ENCODE data around the gene MYRIP. TPM values are rescaled to one million over a fixed set of nuclear protein-coding genes. Genes with fewer than 3 reads are reported as not detected.

The MYRIP gene
- polyA plus RNA-seq, 3 donors = not detected

GRCh38 chr3:39972508-39972907, 163.1 kb downstream of the MYRIP start:
- no peak for TF ChIP-seq CTCF (IDR thresholded peaks at IDR 0.05)
- intact Hi-C loops (cut with micrococcal nuclease) = no loop called here
- peaks cover 0 to 4% (median 2%) of the 10 kb centered on the region in 7 donors for H3K9me3 Mint-ChIP-seq
- Histone ChIP-seq H3K27me3 (ENCODE audit: control insufficient read depth in 2 of 2, insufficient read depth in 2 of 2, low read length in 2 of 2) (no peaks in the 10 kb centered on the region), H3K4me2 (replicated peaks; ENCODE audit: extremely low read depth, low read length, poor library complexity, severe bottlenecking) (no peak overlapping the region), H3K4me1 (ENCODE audit: control insufficient read depth in 1 of 2, insufficient read depth in 2 of 2, low read length in 2 of 2) (no peaks in the 10 kb centered on the region), H3K36me3 (replicated peaks in 1 of 2; ENCODE audit: control insufficient read depth in 1 of 2, insufficient read depth in 2 of 2, low read length in 2 of 2) (no peaks in the 10 kb centered on the region), H4K20me1 (ENCODE audit: insufficient read depth, low read length) (no peaks in the 10 kb centered on the region), H3K79me2 (ENCODE audit: insufficient read depth, low read length) (no peaks in the 10 kb centered on the region), H3K4me3 (replicated peaks in 1 of 3; ENCODE audit: low read depth in 2 of 3, low read length in 3 of 3) (no peak overlapping the region), H3K9ac (ENCODE audit: insufficient read depth, low read length, poor library complexity, severe bottlenecking) (no peak overlapping the region), H3K27ac (ENCODE audit: low read depth in 1 of 2, low read length in 2 of 2) (no peak overlapping the region), H3K9me3 (replicated peaks in 1 of 2; ENCODE audit: control insufficient read depth in 1 of 2, insufficient read depth in 1 of 2, low read length in 2 of 2) (no peaks in the 10 kb centered on the region), H2AFZ (ENCODE audit: insufficient read depth, low read depth, low read length, poor library complexity, severe bottlenecking) (no peak overlapping the region)
- no peak overlapping the region for H3K4me3 Mint-ChIP-seq
- H3K4me1 Mint-ChIP-seq = no peaks in the 10 kb centered on the region
- no CpG with 5 or more reads among the region's 5 CpGs for WGBS (ENCODE audit: insufficient coverage)
- H3K27me3 Mint-ChIP-seq (ENCODE audit: low read depth in 3 of 3) = peaks cover 0 to 3% (median 3%) of the 10 kb centered on the region in 3 donors
- no peaks in the 10 kb centered on the region for H3K36me3 Mint-ChIP-seq
- DNase-seq = no peak
- no peak overlapping the region for H3K27ac Mint-ChIP-seq

DNA sequence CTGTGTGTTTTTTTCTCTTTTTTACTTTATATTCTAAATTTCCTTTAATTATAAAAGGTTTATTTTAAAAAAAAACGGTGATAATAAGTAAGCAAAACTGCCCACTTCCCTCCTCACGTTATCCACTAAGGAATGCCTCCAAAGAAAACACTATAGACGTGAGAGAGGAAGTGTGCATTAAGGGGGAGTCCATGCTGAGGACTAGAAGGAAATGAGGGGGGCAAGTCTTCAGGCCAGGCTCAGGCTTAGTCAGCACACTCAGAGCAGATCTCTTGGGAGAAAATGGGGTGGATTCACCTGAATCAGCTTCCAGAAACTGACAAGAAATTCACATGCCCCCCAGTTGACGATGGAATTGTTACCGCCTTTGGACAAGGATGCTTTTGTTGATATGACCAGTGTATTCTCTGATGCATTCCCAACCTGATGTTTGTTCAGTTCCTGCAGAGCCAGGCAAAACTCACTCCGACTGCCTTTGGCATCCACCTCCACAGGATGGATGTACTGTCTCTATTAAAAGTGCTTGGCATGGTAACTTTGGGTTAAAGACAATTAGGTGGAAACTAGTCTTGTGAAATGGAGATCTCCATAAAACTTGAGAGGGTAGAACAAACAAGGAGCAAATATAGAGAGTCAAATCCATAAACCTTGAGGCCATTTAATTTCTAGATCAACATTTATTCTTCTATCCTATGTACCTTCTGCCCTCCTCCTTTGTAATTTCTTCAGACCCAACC, 167.8 kb downstream of the MYRIP start:
- Histone ChIP-seq H3K4me3 (replicated peaks in 1 of 3; ENCODE audit: low read depth in 2 of 3, low read length in 3 of 3) (no peak overlapping the region), H3K36me3 (replicated peaks in 1 of 2; ENCODE audit: control insufficient read depth in 1 of 2, insufficient read depth in 2 of 2, low read length in 2 of 2) (no peaks in the 10 kb centered on the region), H2AFZ (ENCODE audit: insufficient read depth, low read depth, low read length, poor library complexity, severe bottlenecking) (no peak overlapping the region), H3K9me3 (replicated peaks in 1 of 2; ENCODE audit: control insufficient read depth in 1 of 2, insufficient read depth in 1 of 2, low read length in 2 of 2) (no peaks in the 10 kb centered on the region), H3K79me2 (ENCODE audit: insufficient read depth, low read length) (no peaks in the 10 kb centered on the region), H3K9ac (ENCODE audit: insufficient read depth, low read length, poor library complexity, severe bottlenecking) (no peak overlapping the region), H3K27me3 (ENCODE audit: control insufficient read depth in 2 of 2, insufficient read depth in 2 of 2, low read length in 2 of 2) (no peaks in the 10 kb centered on the region), H4K20me1 (ENCODE audit: insufficient read depth, low read length) (no peaks in the 10 kb centered on the region), H3K4me1 (ENCODE audit: control insufficient read depth in 1 of 2, insufficient read depth in 2 of 2, low read length in 2 of 2) (no peaks in the 10 kb centered on the region), H3K4me2 (replicated peaks; ENCODE audit: extremely low read depth, low read length, poor library complexity, severe bottlenecking) (no peak overlapping the region), H3K27ac (ENCODE audit: low read depth in 1 of 2, low read length in 2 of 2) (no peak overlapping the region)
- intact Hi-C loops (cut with micrococcal nuclease) = no loop called here
- Mint-ChIP-seq H3K4me1 (no peaks in the 10 kb centered on the region), H3K27ac (no peak overlapping the region), H3K27me3 (ENCODE audit: low read depth in 3 of 3) (peaks cover 0 to 7% (median 0%) of the 10 kb centered on the region in 3 donors), H3K4me3 (no peak overlapping the region), H3K36me3 (no peaks in the 10 kb centered on the region), H3K9me3 (peaks cover 0 to 4% (median 2%) of the 10 kb centered on the region in 7 donors)
- no peak for TF ChIP-seq CTCF (IDR thresholded peaks at IDR 0.05)
- 100% methylated on average over 2 of the region's 6 CpGs for WGBS (ENCODE audit: insufficient coverage)
- no peak for DNase-seq
